Measurements from ENCODE around the gene PLCL2.

- TF ChIP-seq CTCF (IDR thresholded peaks at IDR 0.05) (no peak), POLR2AphosphoS5 (IDR thresholded peaks at IDR 0.05; ENCODE audit: insufficient read depth in 1 of 2, low read depth in 1 of 2) (no peak), POLR2A (IDR thresholded peaks at IDR 0.05) (no peak)
Observed at GRCh38 chr3:17062736-17063135, 178.0 kb downstream of the PLCL2 start.

Measured in vagina (tissue), 2 donors.